Endothelial cell (in vitro differentiated cells): ENCODE results near the gene SLC6A12. TPM values are rescaled to one million over a fixed set of nuclear protein-coding genes. Genes with fewer than 3 reads are reported as not detected.

Source experiments
- DNase-seq: peaks from one replicate; pipeline ENCODE4 v3.0.0; 2021; ENCODE audit warnings: low spot score
- H3K27ac Mint-ChIP-seq: one replicate; pipeline ENCODE4 v1.8.0; 2021; ENCODE audit warnings: mixed read lengths, inconsistent platforms; ENCODE audit not compliant: unreplicated experiment
- H3K27me3 Mint-ChIP-seq: one replicate; pipeline ENCODE4 v1.8.0; 2021; ENCODE audit warnings: mild to moderate bottlenecking, moderate library complexity, mixed read lengths, inconsistent platforms; ENCODE audit not compliant: unreplicated experiment
- H3K36me3 Mint-ChIP-seq: one replicate; pipeline ENCODE4 v1.8.0; 2021; ENCODE audit warnings: mild to moderate bottlenecking, low read depth, mixed read lengths, inconsistent platforms; ENCODE audit not compliant: unreplicated experiment
- H3K4me1 Mint-ChIP-seq: one replicate; pipeline ENCODE4 v1.8.0; 2021; ENCODE audit warnings: mild to moderate bottlenecking, mixed read lengths, inconsistent platforms; ENCODE audit not compliant: unreplicated experiment
- H3K4me3 Mint-ChIP-seq: one replicate; pipeline ENCODE4 v1.8.0; 2021; ENCODE audit warnings: mild to moderate bottlenecking, mixed read lengths, inconsistent platforms; ENCODE audit not compliant: unreplicated experiment
- H3K9me3 Mint-ChIP-seq: one replicate; pipeline ENCODE4 v1.8.0; 2021; ENCODE audit warnings: mixed read lengths, inconsistent platforms; ENCODE audit not compliant: unreplicated experiment
- CTCF ChIP-seq: fragments of 200-600 bp; sonication (generic); IDR thresholded peaks from one replicate; pipeline ENCODE4 v1.5.0; 2021; ENCODE audit warnings: antibody characterized with exemption; ENCODE audit not compliant: unreplicated experiment
- total RNA-seq: library from RNA; stranded (reverse); fragmentation: NEBNext Ultra II Directional; extraction: Animal tissue kit (Norgen Biotek cat#: 25700); gene quantifications from one replicate; pipeline ENCODE4 v1.2.1, GENCODE V29; 2021; ENCODE audit not compliant: unreplicated experiment

The SLC6A12 gene
- total RNA-seq, 1 donor from 2014 or later = 0.26 TPM

- Mint-ChIP-seq H3K27ac (no peak overlapping the region), H3K9me3 (peaks cover 12% of the 10 kb centered on the region), H3K4me3 (no peak overlapping the region), H3K36me3 (peaks cover 17% of the 10 kb centered on the region), H3K4me1 (peaks cover 2% of the 10 kb centered on the region), H3K27me3 (peaks cover 4% of the 10 kb centered on the region)
- TF ChIP-seq CTCF = no peak
- DNase-seq = no peak
Measured at GRCh38 chr12:234891-235415, 21.0 kb upstream of the SLC6A12 start.

- H3K27me3 Mint-ChIP-seq = peaks cover 4% of the 10 kb centered on the region
- H3K27ac Mint-ChIP-seq = no peak overlapping the region
- no peak for TF ChIP-seq CTCF
- H3K4me3 Mint-ChIP-seq = no peak overlapping the region
- H3K36me3 Mint-ChIP-seq = peaks cover 15% of the 10 kb centered on the region
- H3K4me1 Mint-ChIP-seq = peaks cover 2% of the 10 kb centered on the region
- peaks cover 12% of the 10 kb centered on the region for H3K9me3 Mint-ChIP-seq
- no peak for DNase-seq
Measured at GRCh38 chr12:234019-234418, 20.1 kb upstream of the SLC6A12 start.

GRCh38 chr12:233615-233968 lies 19.6 kb upstream of the SLC6A12 start:
- Mint-ChIP-seq H3K4me1 (peaks cover 6% of the 10 kb centered on the region), H3K27ac (no peak overlapping the region), H3K4me3 (no peak overlapping the region), H3K27me3 (peaks cover 4% of the 10 kb centered on the region), H3K9me3 (peaks cover 12% of the 10 kb centered on the region), H3K36me3 (peaks cover 15% of the 10 kb centered on the region)
- no peak for TF ChIP-seq CTCF
- no peak for DNase-seq

GRCh38 chr12:232731-233614 lies 19.0 kb upstream of the SLC6A12 start:
- TF ChIP-seq CTCF = no peak
- Mint-ChIP-seq H3K4me1 (peaks cover 7% of the 10 kb centered on the region), H3K27ac (no peak overlapping the region), H3K36me3 (peaks cover 11% of the 10 kb centered on the region), H3K4me3 (no peak overlapping the region), H3K9me3 (peaks cover 10% of the 10 kb centered on the region), H3K27me3 (peaks cover 4% of the 10 kb centered on the region)
- no peak for DNase-seq
